ENCODE measurements around the gene SLC39A7. TPM values are rescaled to one million over a fixed set of nuclear protein-coding genes. Genes with fewer than 3 reads are reported as not detected.

The SLC39A7 gene
- total RNA-seq, 4 donors from 2014 or later, result 90.8 to 191 (median 153) TPM

- WGBS, 2 donors, result 1% methylated on average over 28 to 29 of the region's 29 CpGs
- Histone ChIP-seq H3K4me1 (peaks cover 27 to 32% of the 10 kb centered on the region in 2 donors), H3K9me3 (no peaks in the 10 kb centered on the region), H3K4me3 (replicated peaks in 1 of 3) (peak overlapping the region; percentile 33 to 89 (median 62)), H3K27me3 (no peaks in the 10 kb centered on the region), H3K27ac (peak overlapping the region; percentile 89 to 93 (median 91)), H3K36me3 (peaks cover 11 to 20% of the 10 kb centered on the region in 2 donors)
- DNase-seq, result peak; percentile 48 to 52
- intact Hi-C loops (cut with DNase I), result loop anchor here (10.0 kb wide), 1 partner anchor 217 kb away; the partner anchor contains the start of gene SYNGAP1
- no peak for TF ChIP-seq POLR2A (IDR thresholded peaks at IDR 0.05)
- TF ChIP-seq CTCF (IDR thresholded peaks at IDR 0.05), result no peak
Measured at GRCh38 chr6:33207552-33208090, 7.0 kb downstream of the SLC39A7 start.

- H3K27me3 ChIP-seq, result no peaks in the 10 kb centered on the region
- H3K36me3 ChIP-seq, result peaks cover 4 to 13% of the 10 kb centered on the region in 2 donors
- TF ChIP-seq POLR2A (IDR thresholded peaks at IDR 0.05), result peak; percentile 92 to 98
- no peak for TF ChIP-seq CTCF (IDR thresholded peaks at IDR 0.05)
- peak within 1 kb of the TSS; percentile 89 to 93 (median 91) for H3K27ac ChIP-seq
- H3K4me1 ChIP-seq, result peaks cover 33 to 38% of the 10 kb centered on the region in 2 donors
- peak; percentile 88 for DNase-seq
- H3K4me3 ChIP-seq (replicated peaks in 1 of 3), result peak within 1 kb of the TSS; percentile 33 to 89 (median 62)
- H3K9me3 ChIP-seq, result no peaks in the 10 kb centered on the region
- intact Hi-C loops (cut with DNase I), result loop anchor here (10.0 kb wide), 1 partner anchor 216 kb away; the partner anchor contains the start of gene SYNGAP1
- 1% methylated on average over 16 to 33 of the region's 86 CpGs for WGBS, 2 donors
Measured at GRCh38 chr6:33208091-33208967, 7.7 kb downstream of the SLC39A7 start, which contains the start of gene RING1. Gene RING1, plus strand, starts transcription at chr6:33208500. Its CDS starts 323 bp downstream, at chr6:33208823.

GRCh38 chr6:33209856-33210255, 9.2 kb downstream of the SLC39A7 start:
- TF ChIP-seq POLR2A (IDR thresholded peaks at IDR 0.05) (no peak), CTCF (IDR thresholded peaks at IDR 0.05) (no peak)
- Histone ChIP-seq H3K36me3 (peaks cover 0 to 8% of the 10 kb centered on the region in 2 donors), H3K4me1 (peaks cover 30 to 36% of the 10 kb centered on the region in 2 donors), H3K27me3 (no peaks in the 10 kb centered on the region), H3K9me3 (no peaks in the 10 kb centered on the region), H3K4me3 (replicated peaks in 1 of 3) (no peak overlapping the region), H3K27ac (no peak overlapping the region)
- intact Hi-C loops (cut with DNase I), result loop anchor here (10.0 kb wide), 1 partner anchor 215 kb away; the partner anchor contains the start of gene SYNGAP1
- no peak for DNase-seq
- 93% methylated on average over 10 of the region's 10 CpGs for WGBS, 2 donors

- no peak overlapping the region for H3K27ac ChIP-seq
- no peaks in the 10 kb centered on the region for H3K27me3 ChIP-seq
- WGBS, 2 donors, result 76 to 80% methylated on average over 17 of the region's 17 CpGs
- peaks cover 25 to 28% of the 10 kb centered on the region in 2 donors for H3K4me1 ChIP-seq
- DNase-seq, result no peak
- TF ChIP-seq POLR2A (IDR thresholded peaks at IDR 0.05) (no peak), CTCF (IDR thresholded peaks at IDR 0.05) (no peak)
- peaks cover 0 to 8% of the 10 kb centered on the region in 2 donors for H3K36me3 ChIP-seq
- intact Hi-C loops (cut with DNase I), result no loop called here
- H3K9me3 ChIP-seq, result no peaks in the 10 kb centered on the region
- no peak overlapping the region for H3K4me3 ChIP-seq (replicated peaks in 1 of 3)
Measured at GRCh38 chr6:33211136-33211535, 10.5 kb downstream of the SLC39A7 start.

All from thyroid gland (tissue), 4 donors.